DOHH2 (cell line): ENCODE measurements around the gene FOSL2.

Source experiments
- CTCF ChIP-seq: fragments of 200-600 bp; sonication (generic); IDR thresholded peaks from one replicate; pipeline ENCODE4 v1.5.1; 2014; ENCODE audit warnings: antibody characterized with exemption, mild to moderate bottlenecking, low read depth, low read length; ENCODE audit not compliant: poor library complexity, severe bottlenecking
- EZH2phosphoT487 ChIP-seq: fragments of 200-600 bp; sonication (generic); IDR thresholded peaks from 2 replicates; pipeline ENCODE4 v1.6.1; 2017; ENCODE audit warnings: borderline replicate concordance, mild to moderate bottlenecking, antibody characterized with exemption, low read length, moderate library complexity, mixed read lengths

GRCh38 chr2:28407976-28408690 is 15.5 kb downstream of the FOSL2 start:
- TF ChIP-seq CTCF (no peak), EZH2phosphoT487 (no peak)
